ENCODE data around the gene EFCAB11. TPM values are rescaled to one million over a fixed set of nuclear protein-coding genes. Genes with fewer than 3 reads are reported as not detected.

The EFCAB11 gene
- total RNA-seq (2012; rRNA removed) (2.2 and 6.1 TPM in 2 replicates), polyA plus RNA-seq (2012; rRNA removed) (4.9 and 5.3 TPM in 2 replicates), Bru-seq, nascent RNA (percentile 55 among the genes with signal in this experiment), BruChase-seq, experiment 1, labeled RNA remaining after a 6-hour chase (percentile 73 among the genes with signal in this experiment), BruChase-seq, experiment 2, labeled RNA remaining after a 2-hour chase (percentile 75 among the genes with signal in this experiment)
- polyA plus RNA-seq (2012; cell fraction: cytosol; rRNA removed), result 0.58 and 1.8 TPM in 2 replicates
- polyA plus RNA-seq (2012; cell fraction: nucleus; rRNA removed; ENCODE audit: low replicate concordance), result 0.21 and 1.6 TPM in 2 replicates
- long read RNA-seq, transcript EFCAB11-201 (6 exons, 3,095 nt), result major isoform, 6 of 8 reads
- long read RNA-seq, partial matches to known transcripts, result 0 of 8 reads
- long read RNA-seq, other reads (novel, unspliced or antisense), result 2 of 8 reads

DNA sequence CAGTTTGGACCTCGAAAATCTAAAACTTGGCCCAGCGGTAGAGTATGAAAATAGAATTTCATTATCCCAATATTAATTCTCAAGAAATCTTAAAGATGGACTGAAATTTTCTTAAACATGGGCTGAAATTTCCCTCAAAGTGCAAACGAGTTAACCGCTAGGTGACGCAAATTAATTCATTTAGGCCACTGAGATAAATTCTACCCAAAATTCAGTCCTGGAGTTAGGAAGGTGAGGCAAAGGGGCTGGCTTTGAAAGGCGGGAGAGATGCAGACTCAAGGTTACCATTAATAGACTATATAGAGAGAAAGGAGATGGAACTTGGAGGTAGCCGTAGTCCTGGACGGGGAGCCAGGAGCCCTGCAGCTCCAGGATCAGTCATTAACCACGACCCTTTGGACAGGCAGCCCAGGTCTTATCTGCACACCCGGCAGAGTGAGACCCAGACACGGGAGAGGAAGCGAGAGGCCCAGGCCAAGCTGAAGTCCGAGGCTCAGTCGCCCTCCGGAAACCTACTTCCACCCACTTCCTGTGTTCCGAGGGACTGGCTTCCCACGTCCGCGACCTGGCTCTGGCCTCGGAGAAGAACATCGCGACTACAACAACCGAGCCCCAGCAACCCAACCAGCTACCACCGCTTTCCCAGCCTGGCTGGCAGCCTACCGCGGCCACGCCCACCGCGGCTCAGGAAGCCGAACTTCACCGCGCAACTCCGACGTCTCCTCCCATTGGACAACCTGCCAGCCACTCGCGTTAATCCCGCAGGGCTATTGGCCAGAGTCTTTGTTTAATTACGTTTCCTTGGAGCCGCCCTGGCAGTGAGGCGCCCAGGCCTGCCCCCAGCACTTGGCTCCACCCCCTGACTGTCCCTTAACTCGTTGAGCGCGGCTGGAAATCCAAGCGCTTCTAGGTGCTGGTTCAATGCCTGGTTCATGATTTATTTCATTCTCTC is at the start of gene EFCAB11:
TSS of gene EFCAB11 (minus strand) at position 661 of the 952 bp plus-strand sequence. CDS start at position 591, 70 bp downstream.
- in situ Hi-C loops (cut with MboI; ENCODE audit: low sequenced_read_pairs), result no loop called here
- WGBS, 2 experiments (ENCODE audit: extremely low coverage in 2 of 2, insufficient read length in 1 of 2), result 0% methylated on average over 15 of the region's 44 CpGs; no CpG with 5 or more reads in 1 of the 2 experiments
- Histone ChIP-seq H3K56ac (ENCODE audit: extremely low read depth, insufficient read depth, low read length) (peak within 1 kb of the TSS; percentile 95), H2AK5ac (ENCODE audit: low read depth, low read length) (0 out of 2 replicates have a peak within 1 kb of the TSS, but pooled peaks have one; percentile 3), H2AFZ (replicated peaks; ENCODE audit: low read length, poor library complexity) (peak within 1 kb of the TSS; percentile 95), H3K4me2 (ENCODE audit: low read depth, low read length) (peak within 1 kb of the TSS; percentile 88), H2BK20ac (ENCODE audit: low read depth, low read length) (0 out of 2 replicates have a peak within 1 kb of the TSS, but pooled peaks have one; percentile 7), H3K4me3 (ENCODE audit: insufficient read depth, low read depth, low read length) (peak within 1 kb of the TSS; percentile 73), H4K20me1 (ENCODE audit: insufficient read depth, low read length) (no peaks in the 10 kb centered on the region), H3K27me3 (ENCODE audit: control insufficient read depth, insufficient read depth, low read length) (no peaks in the 10 kb centered on the region), H3K14ac (replicated peaks; ENCODE audit: low read depth, low read length) (peak within 1 kb of the TSS; percentile 72), H3K18ac (ENCODE audit: low read depth, low read length) (peak within 1 kb of the TSS; percentile 14), H3K4me1 (ENCODE audit: control insufficient read depth, insufficient read depth, low read length) (peaks cover 3% of the 10 kb centered on the region; the same call in 1 of the 2 replicates), H2BK15ac (ENCODE audit: low read depth, low read length) (peak within 1 kb of the TSS; percentile 64; the same call in 1 of the 3 replicates), H2BK5ac (ENCODE audit: low read depth, low read length, poor library complexity, severe bottlenecking) (peak within 1 kb of the TSS; percentile 48), H3K36me3 (ENCODE audit: control insufficient read depth, insufficient read depth, low read length) (peaks cover 6% of the 10 kb centered on the region), H4K91ac (ENCODE audit: insufficient read depth, low read depth, low read length) (peak within 1 kb of the TSS; percentile 30), H3K9me1 (ENCODE audit: insufficient read depth, low read length) (0 out of 2 replicates have a peak, but pooled peaks cover 6% of the 10 kb centered on the region), H3K23ac (ENCODE audit: low read depth, low read length) (peak within 1 kb of the TSS; percentile 62), H2AK9ac (replicated peaks; ENCODE audit: low read depth, low read length, poor library complexity) (no peak within 1 kb of the TSS), H3K9me3 (ENCODE audit: control insufficient read depth, insufficient read depth, low read length) (no peaks in the 10 kb centered on the region), H2BK120ac (ENCODE audit: low read depth, low read length) (peak within 1 kb of the TSS; percentile 65), H3K4ac (ENCODE audit: low read depth, low read length) (peak within 1 kb of the TSS; percentile 57), H3K9ac (ENCODE audit: low read depth, low read length) (peak within 1 kb of the TSS; percentile 69), H4K5ac (ENCODE audit: low read depth, low read length) (peak within 1 kb of the TSS; percentile 20; the same call in 1 of the 2 replicates), H3K79me1 (ENCODE audit: low read depth in 1 of 2, low read length in 2 of 2) (peaks cover 20 to 36% of the 10 kb centered on the region in 2 experiments), H3K27ac (ENCODE audit: insufficient read depth, low read length) (peak within 1 kb of the TSS; percentile 59), H4K8ac (ENCODE audit: low read depth in 2 of 2, low read length in 2 of 2) (peak within 1 kb of the TSS; percentile 43 to 79; a peak in 3 of 4 replicates)
- DNase-seq, result peak; percentile 98
- BruUV-seq (replicated peaks), result TSS peak; percentile 47
- ChIA-PET POLR2A (ENCODE audit: unreplicated experiment) (no interaction called here), CTCF (interaction anchor here (1.0 to 1.5 kb wide), 2 partner anchors 15 to 19 kb away, joined by 3 to 9 read pairs; no protein-coding TSS in a partner anchor)
- TF ChIP-seq POLR2A (IDR thresholded peaks at IDR 0.05; ENCODE audit: low read depth, low read length) (peak; percentile 78), CTCF (conservative IDR thresholded peaks at IDR 0.05; ENCODE audit: low read depth, low read length) (0 out of 2 replicates have a peak, but pooled peaks have one; percentile 15), USF2 (IDR thresholded peaks at IDR 0.05; ENCODE audit: low read depth, low read length) (no peak), MXI1 (IDR thresholded peaks at IDR 0.05; ENCODE audit: borderline replicate concordance, low read depth, low read length) (peak; percentile 96), SMC3 (IDR thresholded peaks at IDR 0.05; ENCODE audit: low read depth, low read length) (no peak), FOS (IDR thresholded peaks at IDR 0.05; ENCODE audit: low read depth, low read length) (peak; percentile 17; the same call in 1 of the 2 replicates), MAZ (IDR thresholded peaks at IDR 0.05; ENCODE audit: borderline replicate concordance, low read depth, low read length) (peak; percentile 80; the same call in 1 of the 2 replicates), RAD21 (IDR thresholded peaks at IDR 0.05; ENCODE audit: low read length) (no peak)
- intact Hi-C loops (cut with micrococcal nuclease), result loop anchor here (1.0 kb wide), 1 partner anchor 914 kb away; no protein-coding TSS in a partner anchor
- dilution Hi-C loops (cut with HindIII; ENCODE audit: low sequenced_read_pairs, unreplicated experiment), result no loop called here
- peak; percentile 90 for ATAC-seq (ENCODE audit: low read depth)
